NCI-H2107 (cell line): ENCODE measurements around the gene TRPM4.
"Not testable (repeated sequence)": the region's sequence is repeated elsewhere in the genome, so short reads cannot be mapped to it uniquely, and the experiment has no call there.

Source experiments
- DNase-seq: peaks from one replicate; lab custom pipeline; 2025; lab: John Stamatoyannopoulos, UW

Gene TRPM4

GRCh38 chr19:49151267-49152118 is 6.1 kb upstream of the TRPM4 start:
- DNase-seq = no peak

GRCh38 chr19:49152119-49152550 is 5.5 kb upstream of the TRPM4 start:
- DNase-seq = no peak

GRCh38 chr19:49153167-49153809 is 4.3 kb upstream of the TRPM4 start:
- no peak for DNase-seq

DNA sequence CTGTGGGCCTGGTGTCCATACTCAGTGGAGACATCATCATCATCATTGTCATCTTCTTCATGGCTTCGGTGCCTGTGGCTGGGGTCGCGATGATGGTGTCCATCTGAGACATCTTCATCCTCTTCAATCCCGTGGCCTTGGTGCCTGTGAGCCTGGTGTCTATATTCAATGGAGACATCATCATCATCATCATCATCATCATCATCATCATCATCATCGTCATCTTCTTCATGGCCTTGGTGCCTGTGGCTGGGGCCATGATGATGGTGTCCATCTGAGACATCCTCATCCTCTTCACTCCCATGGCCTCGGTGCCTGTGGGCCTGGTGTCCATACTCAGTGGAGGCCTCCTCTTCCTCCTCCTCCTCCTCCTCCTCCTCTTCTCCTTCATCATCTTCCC is 3.3 kb upstream of the TRPM4 start:
- no peak for DNase-seq

- DNase-seq = no peak
Measured at GRCh38 chr19:49155005-49155819, 2.4 kb upstream of the TRPM4 start, which contains the start of gene HRC. Gene HRC, minus strand, starts transcription at chr19:49155396. Its CDS starts 159 bp downstream, at chr19:49155237.

GRCh38 chr19:49155820-49156346 is 1.7 kb upstream of the TRPM4 start:
- DNase-seq = no peak

- DNase-seq = no peak
Measured at GRCh38 chr19:49160450-49161189, 3.0 kb downstream of the TRPM4 start.

GRCh38 chr19:49161987-49162386 is 4.4 kb downstream of the TRPM4 start:
- no peak for DNase-seq

GRCh38 chr19:49165111-49165750 is 7.6 kb downstream of the TRPM4 start:
- no peak for DNase-seq

- no peak for DNase-seq
Measured at GRCh38 chr19:49165865-49166301, 8.3 kb downstream of the TRPM4 start.

GRCh38 chr19:49167857-49168409 is 10.3 kb downstream of the TRPM4 start:
- DNase-seq = no peak

DNA sequence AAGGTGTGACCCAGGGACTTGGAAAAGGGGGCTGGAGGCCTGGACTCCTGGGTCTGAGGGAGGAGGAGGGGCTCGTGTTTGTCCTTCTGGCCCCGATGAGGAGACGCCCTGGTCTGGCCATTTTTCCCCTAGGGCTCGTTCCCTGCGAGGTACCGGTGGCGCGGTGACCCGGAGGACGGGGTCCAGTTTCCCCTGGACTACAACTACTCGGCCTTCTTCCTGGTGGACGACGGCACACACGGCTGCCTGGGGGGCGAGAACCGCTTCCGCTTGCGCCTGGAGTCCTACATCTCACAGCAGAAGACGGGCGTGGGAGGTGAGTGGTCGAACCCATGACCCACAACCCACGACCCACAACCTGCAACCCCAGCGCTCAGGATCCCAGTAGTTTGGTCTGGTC is 10.8 kb downstream of the TRPM4 start:
- DNase-seq = no peak

DNA sequence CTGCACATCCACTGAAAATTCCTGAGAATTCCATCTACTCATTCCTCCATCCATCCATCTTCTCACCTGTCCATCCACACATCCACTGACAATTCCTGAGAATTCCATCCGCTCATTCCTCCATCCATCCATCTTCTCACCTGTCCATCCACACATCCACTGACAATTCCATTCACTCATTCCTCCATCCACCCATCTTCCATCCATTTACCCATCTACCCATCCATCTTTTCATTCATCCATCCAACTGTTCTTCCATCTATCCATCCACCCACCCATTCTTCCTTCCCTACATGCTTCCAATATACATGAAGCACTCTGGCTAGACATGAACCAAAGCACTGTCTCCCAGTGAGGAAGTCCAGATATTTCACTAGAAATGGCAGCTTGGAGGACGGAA is 15.6 kb downstream of the TRPM4 start:
- no peak for DNase-seq

DNA sequence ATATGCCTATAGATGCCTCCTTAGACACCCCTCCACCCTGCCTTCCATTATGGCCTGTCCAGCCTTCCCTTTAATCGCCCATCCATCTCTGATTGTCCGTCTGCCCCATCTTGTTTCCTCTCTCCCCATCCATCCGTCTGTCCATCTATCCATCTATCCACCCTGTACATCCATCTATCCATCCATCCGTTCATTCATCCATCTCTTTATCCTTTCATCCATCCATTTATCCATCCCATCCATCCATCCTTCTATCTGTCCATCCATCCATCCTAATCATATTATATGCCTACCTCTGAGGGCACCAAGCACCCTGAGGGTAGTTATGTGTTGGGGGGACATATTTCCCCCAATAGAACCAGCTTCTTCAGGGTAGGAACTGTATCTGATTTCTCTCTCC is 23.1 kb downstream of the TRPM4 start:
- DNase-seq = no peak

- DNase-seq = not testable (repeated sequence)
Measured at GRCh38 chr19:49182010-49182847, 24.6 kb downstream of the TRPM4 start.

DNA sequence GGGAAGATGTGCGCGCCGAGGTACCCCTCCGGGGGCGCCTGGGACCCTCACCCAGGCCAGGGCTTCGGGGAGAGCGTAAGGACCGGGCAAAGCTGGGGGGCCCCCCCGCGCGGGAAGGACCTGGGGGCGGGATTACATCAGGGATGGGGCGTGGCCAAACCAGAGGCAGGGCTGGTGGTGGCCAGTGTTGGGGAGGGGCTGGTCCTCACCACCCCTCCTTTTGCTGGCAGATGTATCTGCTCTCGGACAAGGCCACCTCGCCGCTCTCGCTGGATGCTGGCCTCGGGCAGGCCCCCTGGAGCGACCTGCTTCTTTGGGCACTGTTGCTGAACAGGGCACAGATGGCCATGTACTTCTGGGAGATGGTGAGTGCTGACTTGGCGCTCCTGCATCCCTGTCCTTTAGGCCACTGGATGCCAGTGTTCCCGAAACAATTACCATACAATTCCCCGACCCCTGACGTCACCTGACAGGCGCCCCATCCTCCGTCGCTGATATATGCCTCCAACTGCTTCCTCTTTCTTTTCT is 25.3 kb downstream of the TRPM4 start:
- DNase-seq = no peak

GRCh38 chr19:49186108-49186507 is 28.5 kb downstream of the TRPM4 start:
- no peak for DNase-seq

DNA sequence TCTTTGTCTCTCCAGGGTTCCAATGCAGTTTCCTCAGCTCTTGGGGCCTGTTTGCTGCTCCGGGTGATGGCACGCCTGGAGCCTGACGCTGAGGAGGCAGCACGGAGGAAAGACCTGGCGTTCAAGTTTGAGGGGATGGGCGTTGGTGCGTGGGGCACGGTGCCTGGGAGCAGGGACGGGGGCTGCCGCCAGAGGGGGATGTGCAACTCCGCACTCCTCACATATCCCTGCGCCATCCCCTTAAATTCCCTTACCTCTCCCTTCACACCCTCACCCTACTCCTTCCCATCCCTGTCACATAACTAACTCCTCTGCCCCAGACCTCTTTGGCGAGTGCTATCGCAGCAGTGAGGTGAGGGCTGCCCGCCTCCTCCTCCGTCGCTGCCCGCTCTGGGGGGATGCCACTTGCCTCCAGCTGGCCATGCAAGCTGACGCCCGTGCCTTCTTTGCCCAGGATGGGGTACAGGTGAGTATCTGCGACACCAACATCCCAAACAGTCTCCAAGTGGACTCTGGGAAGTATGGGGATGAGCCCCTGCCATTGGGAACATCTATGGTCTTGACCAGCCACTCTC is 31.1 kb downstream of the TRPM4 start:
- no peak for DNase-seq

DNA sequence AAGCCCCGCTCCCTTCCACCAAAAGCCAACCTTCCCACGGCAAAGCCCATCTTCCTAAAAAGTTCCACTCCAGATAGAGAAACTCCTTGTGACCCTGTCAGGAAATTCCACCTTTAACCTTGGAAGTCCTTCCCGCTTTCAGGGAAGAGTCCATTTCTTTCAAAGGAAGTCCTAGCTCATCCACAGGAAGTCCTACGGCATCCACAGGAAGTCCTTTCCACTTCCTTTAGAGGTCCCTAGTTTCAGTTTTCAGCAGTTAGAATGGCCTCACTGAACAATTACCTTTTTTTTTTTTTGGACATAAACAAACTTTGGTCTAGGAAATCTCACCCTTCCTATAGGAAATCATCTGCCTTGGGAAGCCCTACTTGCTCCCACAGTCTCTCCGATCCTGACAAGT is 31.7 kb downstream of the TRPM4 start:
- DNase-seq = no peak
